Transverse colon (tissue), 4 donors: ENCODE data around the gene DPH1.

Experiments
- EP300 ChIP-seq: sonication (generic); formaldehyde crosslinking; IDR thresholded peaks from one replicate; pipeline ENCODE4 v1.6.1; 2017; ENCODE audit warnings: antibody characterized with exemption, low read depth
- POLR2A ChIP-seq: fragments of 450-650 bp; IDR thresholded peaks from one replicate; pipeline ENCODE4 v1.6.1; 2016; ENCODE audit warnings: antibody characterized with exemption, mild to moderate bottlenecking, moderate library complexity
- POLR2AphosphoS5 ChIP-seq, 3 donors: sonication (generic); formaldehyde crosslinking; IDR thresholded peaks; one replicate each; pipeline ENCODE4 v1.6.1; 2016; ENCODE audit warnings: antibody characterized with exemption in 3 of 3
- TF ChIP-seq, protein P1 (sequence below), 5 experiments: fragments of 200-600 bp in 3 of 5; fragments of 450-650 bp in 2 of 5; sonication (generic) in 3 of 5; IDR thresholded peaks; 1 replicate in 2 of 5; 2 replicates in 3 of 5; pipeline ENCODE4 v1.5.1; 2016 to 2017; ENCODE audit warnings: antibody characterized with exemption in 5 of 5, inconsistent platforms in 3 of 5, mild to moderate bottlenecking in 2 of 5, moderate library complexity in 1 of 5

DNA sequence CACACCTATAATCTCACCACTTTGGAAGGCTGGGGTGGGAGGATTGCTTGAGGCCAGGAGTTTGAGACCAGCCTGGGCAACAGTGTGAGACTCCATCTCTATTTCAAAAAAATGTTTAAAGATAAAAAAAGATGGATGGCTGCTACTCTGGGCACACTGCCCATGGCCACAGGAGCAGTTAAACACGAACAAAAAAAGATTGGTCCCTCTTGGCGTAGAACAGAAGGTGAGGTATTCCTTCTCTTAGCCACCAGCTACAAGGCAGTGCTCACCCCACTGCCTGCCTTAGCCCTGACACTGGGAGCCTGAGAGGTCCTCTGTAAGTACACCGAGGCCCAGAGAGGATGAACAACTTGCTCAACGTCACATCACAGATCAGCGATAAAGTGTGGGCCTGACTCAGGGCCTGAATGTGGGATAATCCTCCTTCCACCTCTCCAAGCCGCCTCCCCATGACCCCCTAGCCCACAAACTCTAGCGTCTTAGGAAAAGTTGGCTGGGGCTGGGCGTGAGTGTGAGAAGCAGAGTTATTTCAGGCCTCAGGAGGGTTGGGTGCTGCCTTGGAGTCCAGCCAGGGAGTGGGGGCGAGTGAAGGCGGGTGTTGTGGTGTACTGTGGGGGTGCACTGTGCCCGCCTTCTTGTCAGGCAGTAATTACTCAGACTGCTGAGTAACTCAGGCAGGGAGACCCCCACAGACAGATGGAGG lies 2.3 kb upstream of the DPH1 start:
- no peak for TF ChIP-seq EP300
- TF ChIP-seq, protein P1, sequence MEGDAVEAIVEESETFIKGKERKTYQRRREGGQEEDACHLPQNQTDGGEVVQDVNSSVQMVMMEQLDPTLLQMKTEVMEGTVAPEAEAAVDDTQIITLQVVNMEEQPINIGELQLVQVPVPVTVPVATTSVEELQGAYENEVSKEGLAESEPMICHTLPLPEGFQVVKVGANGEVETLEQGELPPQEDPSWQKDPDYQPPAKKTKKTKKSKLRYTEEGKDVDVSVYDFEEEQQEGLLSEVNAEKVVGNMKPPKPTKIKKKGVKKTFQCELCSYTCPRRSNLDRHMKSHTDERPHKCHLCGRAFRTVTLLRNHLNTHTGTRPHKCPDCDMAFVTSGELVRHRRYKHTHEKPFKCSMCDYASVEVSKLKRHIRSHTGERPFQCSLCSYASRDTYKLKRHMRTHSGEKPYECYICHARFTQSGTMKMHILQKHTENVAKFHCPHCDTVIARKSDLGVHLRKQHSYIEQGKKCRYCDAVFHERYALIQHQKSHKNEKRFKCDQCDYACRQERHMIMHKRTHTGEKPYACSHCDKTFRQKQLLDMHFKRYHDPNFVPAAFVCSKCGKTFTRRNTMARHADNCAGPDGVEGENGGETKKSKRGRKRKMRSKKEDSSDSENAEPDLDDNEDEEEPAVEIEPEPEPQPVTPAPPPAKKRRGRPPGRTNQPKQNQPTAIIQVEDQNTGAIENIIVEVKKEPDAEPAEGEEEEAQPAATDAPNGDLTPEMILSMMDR (IDR thresholded peaks at IDR 0.05), result no peak
- no peak for TF ChIP-seq POLR2A
- TF ChIP-seq POLR2AphosphoS5 (IDR thresholded peaks at IDR 0.05), result no peak
